Stomach (tissue), 9 donors: ENCODE results near the gene CENPP. TPM values are rescaled to one million over a fixed set of nuclear protein-coding genes. Genes with fewer than 3 reads are reported as not detected.
A peak's percentile ranks its signal among the peaks of the same experiment; 100 is the strongest.

Experiments used
- DNase-seq, 2 donors: peaks; one replicate each; pipeline versions ENCODE4 v3.0.0 to v3.0.0-alpha.2; 2013 to 2019
- H3K27ac ChIP-seq, 5 donors: fragments of 200-600 bp in 4 of 5; sonication (generic) in 4 of 5; one replicate each; pipeline ENCODE4 v1.5.1; 2013 to 2019; ENCODE audit warnings: mild to moderate bottlenecking in 1 of 5, moderate library complexity in 1 of 5
- H3K27me3 ChIP-seq, 3 donors: fragments of 200-600 bp; sonication (generic); one replicate each; pipeline ENCODE4 v1.5.1; 2017 to 2019; ENCODE audit warnings: mixed run types in 1 of 3
- H3K36me3 ChIP-seq, 4 donors: fragments of 200-600 bp; sonication (generic); 1 replicate in 3 of 4; 2 replicates in 1 of 4; pipeline ENCODE4 v1.5.1; 2016 to 2019
- H3K4me1 ChIP-seq, 4 donors: fragments of 200-600 bp; sonication (generic); one replicate each; pipeline ENCODE4 v1.5.1; 2016 to 2019
- H3K4me3 ChIP-seq, 4 donors: fragments of 200-600 bp; sonication (generic) in 3 of 4; one replicate each; pipeline ENCODE4 v1.5.1; 2016 to 2019; ENCODE audit warnings: mild to moderate bottlenecking in 1 of 4
- H3K9me3 ChIP-seq, 4 donors: fragments of 200-600 bp; sonication (generic); one replicate each; pipeline ENCODE4 v1.5.1; 2016 to 2019
- EP300 ChIP-seq: sonication (generic); formaldehyde crosslinking; IDR thresholded peaks from one replicate; pipeline ENCODE4 v1.6.1; 2017; ENCODE audit warnings: antibody characterized with exemption
- POLR2A ChIP-seq, 4 donors: fragments of 450-650 bp; IDR thresholded peaks; one replicate each; pipeline ENCODE4 v1.6.1; 2016; ENCODE audit warnings: antibody characterized with exemption in 4 of 4, control low read depth in 2 of 4, mild to moderate bottlenecking in 1 of 4, moderate library complexity in 1 of 4
- POLR2AphosphoS5 ChIP-seq, 3 donors: sonication (generic); formaldehyde crosslinking; IDR thresholded peaks; one replicate each; pipeline ENCODE4 v1.6.1; 2016; ENCODE audit warnings: antibody characterized with exemption in 3 of 3
- WGBS, 5 donors: extraction: QIAGEN DNeasy Blood & Tissue Kit in 3 of 5; methylation state at CpG; one replicate each; pipeline versions ENCODE4 v1.1.5 to v1.1.7; 2013 to 2018; 5-methylcytosine and 5-hydroxymethylcytosine counted together
- intact Hi-C: fragments of 100-400 bp; cut with DNase I; formaldehyde crosslinking; loops from one replicate; pipeline ENCODE4 v1.15.1; 2023; ENCODE audit warnings: low total_unique reads
- polyA plus RNA-seq, 3 donors: library from polyadenylated mRNA; stranded (reverse); fragments of 200-250 nt; gene quantifications; one replicate each; pipeline ENCODE4 v1.2.3, GENCODE V29; 2013
- total RNA-seq, 5 donors: library from RNA; depleted of rRNA; stranded (reverse); fragments of >200 nt; gene quantifications; one replicate each; pipeline versions ENCODE4 v1.1.0 to v1.2.3, GENCODE V29; 2014 to 2016
- TF ChIP-seq, protein P1 (sequence below), 7 experiments: fragments of 450-650 bp in 4 of 7; fragments of 200-600 bp in 3 of 7; sonication (generic) in 3 of 7; IDR thresholded peaks; one replicate each; pipeline ENCODE4 v1.5.1; 2016 to 2019; ENCODE audit warnings: antibody characterized with exemption in 7 of 7, control low read depth in 2 of 7, mild to moderate bottlenecking in 1 of 7
- donor health status: healthy with polysubstance abuse.
- donor health status: Bipolar disorder and iron deficiency.
- donor health status: healthy.

The CENPP gene
- total and polyA plus RNA-seq, 8 donors, result 1.3 to 37.9 (median 3.2) TPM

GRCh38 chr9:92293075-92293354 is 32.7 kb upstream of the CENPP start:
- no peaks in the 10 kb centered on the region for H3K9me3 ChIP-seq
- H3K36me3 ChIP-seq, result peaks cover 0 to 39% (median 27%) of the 10 kb centered on the region in 4 donors
- 0 to 2% (median 1%) methylated on average over 5 of the region's 5 CpGs for WGBS, 5 donors
- DNase-seq, result no peak
- peak overlapping the region; percentile 69 to 86 (median 72) for H3K4me3 ChIP-seq
- TF ChIP-seq EP300 (no peak), POLR2AphosphoS5 (IDR thresholded peaks at IDR 0.05) (no peak)
- TF ChIP-seq, protein P1, sequence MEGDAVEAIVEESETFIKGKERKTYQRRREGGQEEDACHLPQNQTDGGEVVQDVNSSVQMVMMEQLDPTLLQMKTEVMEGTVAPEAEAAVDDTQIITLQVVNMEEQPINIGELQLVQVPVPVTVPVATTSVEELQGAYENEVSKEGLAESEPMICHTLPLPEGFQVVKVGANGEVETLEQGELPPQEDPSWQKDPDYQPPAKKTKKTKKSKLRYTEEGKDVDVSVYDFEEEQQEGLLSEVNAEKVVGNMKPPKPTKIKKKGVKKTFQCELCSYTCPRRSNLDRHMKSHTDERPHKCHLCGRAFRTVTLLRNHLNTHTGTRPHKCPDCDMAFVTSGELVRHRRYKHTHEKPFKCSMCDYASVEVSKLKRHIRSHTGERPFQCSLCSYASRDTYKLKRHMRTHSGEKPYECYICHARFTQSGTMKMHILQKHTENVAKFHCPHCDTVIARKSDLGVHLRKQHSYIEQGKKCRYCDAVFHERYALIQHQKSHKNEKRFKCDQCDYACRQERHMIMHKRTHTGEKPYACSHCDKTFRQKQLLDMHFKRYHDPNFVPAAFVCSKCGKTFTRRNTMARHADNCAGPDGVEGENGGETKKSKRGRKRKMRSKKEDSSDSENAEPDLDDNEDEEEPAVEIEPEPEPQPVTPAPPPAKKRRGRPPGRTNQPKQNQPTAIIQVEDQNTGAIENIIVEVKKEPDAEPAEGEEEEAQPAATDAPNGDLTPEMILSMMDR (IDR thresholded peaks at IDR 0.05), result no peak
- intact Hi-C loops, result loop anchor here (10.0 kb wide), 1 partner anchor 158 kb away; no protein-coding TSS in a partner anchor
- H3K27ac ChIP-seq, result peak overlapping the region in 4 of 5 donors; percentile 83 to 88 (median 86)
- H3K4me1 ChIP-seq, result peaks cover 22 to 45% (median 39%) of the 10 kb centered on the region in 4 donors
- no peaks in the 10 kb centered on the region for H3K27me3 ChIP-seq

DNA sequence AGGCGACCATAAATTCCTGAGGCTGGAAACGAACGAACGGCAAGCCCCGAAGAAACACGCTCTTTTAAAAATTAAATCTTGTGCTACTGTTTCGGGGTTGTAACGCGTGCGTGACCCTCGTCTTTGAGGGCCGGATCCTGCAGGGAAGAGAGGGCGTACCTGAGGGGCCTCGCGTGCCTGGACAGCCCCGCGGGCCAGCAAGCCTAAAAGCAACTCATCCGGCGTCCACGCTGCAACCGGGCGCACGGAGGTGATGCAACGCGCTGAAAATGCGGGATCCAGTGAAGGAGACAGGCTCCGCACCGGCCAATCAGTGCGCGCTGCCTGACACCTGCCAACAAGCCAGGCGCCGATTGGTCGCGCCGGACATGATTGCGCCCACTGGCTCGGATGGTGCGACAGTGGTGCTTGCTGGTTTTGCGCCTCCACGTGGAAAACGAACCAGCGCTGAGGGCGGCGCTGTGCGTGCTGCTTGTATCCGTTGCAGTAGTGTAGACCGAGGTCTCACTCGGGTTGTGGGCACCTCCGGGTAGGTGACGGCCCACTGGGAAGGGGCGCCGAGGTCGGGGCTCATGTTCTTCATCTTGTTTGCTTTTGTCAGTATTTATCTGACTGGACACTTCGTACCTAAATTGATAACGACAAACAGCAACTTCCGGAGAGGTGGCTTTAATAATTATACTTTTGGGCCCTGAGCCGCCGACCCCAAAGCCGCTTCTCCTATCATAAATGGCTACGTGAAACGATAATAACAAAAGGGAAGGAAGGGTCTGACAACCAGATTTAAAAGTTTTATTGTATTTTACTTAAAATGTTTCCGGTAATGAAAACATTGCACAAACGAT is 32.1 kb upstream of the CENPP start, which contains the start of gene IARS1:
IARS1 (minus strand) TSS at position 246 of the 845 bp plus-strand sequence. CDS start 4,278 bp downstream, outside the sequence.
- TF ChIP-seq POLR2AphosphoS5 (IDR thresholded peaks at IDR 0.05), result peak; percentile 86 to 96 (median 93)
- peak in 2 of 4 donors; percentile 14 to 43 for TF ChIP-seq POLR2A (IDR thresholded peaks at IDR 0.05)
- TF ChIP-seq, protein P1 (IDR thresholded peaks at IDR 0.05), result peak in 3 of 7 experiments; percentile 8 to 21 (median 18)
- TF ChIP-seq EP300, result no peak
- intact Hi-C loops, result loop anchor here (10.0 kb wide), 1 partner anchor 159 kb away; no protein-coding TSS in a partner anchor
- peak; percentile 99 for DNase-seq
- WGBS, 5 donors, result 0 to 1% (median 0%) methylated on average over 38 to 63 of the region's 63 CpGs
- Histone ChIP-seq H3K4me1 (peaks cover 22 to 45% (median 39%) of the 10 kb centered on the region in 4 donors), H3K27ac (peak within 1 kb of the TSS; percentile 83 to 88 (median 87)), H3K9me3 (no peaks in the 10 kb centered on the region), H3K27me3 (no peaks in the 10 kb centered on the region), H3K36me3 (peaks cover 5 to 39% (median 27%) of the 10 kb centered on the region in 4 donors), H3K4me3 (peak within 1 kb of the TSS; percentile 69 to 86 (median 72))

- H3K36me3 ChIP-seq, result peaks cover 11 to 39% (median 28%) of the 10 kb centered on the region in 4 donors
- H3K4me3 ChIP-seq, result peak overlapping the region; percentile 69 to 86 (median 72)
- peak overlapping the region; percentile 83 to 88 (median 87) for H3K27ac ChIP-seq
- H3K4me1 ChIP-seq, result peaks cover 22 to 45% (median 39%) of the 10 kb centered on the region in 4 donors
- DNase-seq, result peak in 1 of 2 donors; percentile 31
- intact Hi-C loops, result loop anchor here (10.0 kb wide), 1 partner anchor 159 kb away; no protein-coding TSS in a partner anchor
- TF ChIP-seq POLR2AphosphoS5 (IDR thresholded peaks at IDR 0.05) (no peak), EP300 (no peak), POLR2A (IDR thresholded peaks at IDR 0.05) (no peak)
- TF ChIP-seq, protein P1 (IDR thresholded peaks at IDR 0.05), result no peak
- H3K9me3 ChIP-seq, result no peaks in the 10 kb centered on the region
- H3K27me3 ChIP-seq, result no peaks in the 10 kb centered on the region
- 11 to 22% (median 16%) methylated on average over 11 to 13 of the region's 13 CpGs for WGBS, 5 donors
Observed at GRCh38 chr9:92294297-92294676, 31.5 kb upstream of the CENPP start.

DNA sequence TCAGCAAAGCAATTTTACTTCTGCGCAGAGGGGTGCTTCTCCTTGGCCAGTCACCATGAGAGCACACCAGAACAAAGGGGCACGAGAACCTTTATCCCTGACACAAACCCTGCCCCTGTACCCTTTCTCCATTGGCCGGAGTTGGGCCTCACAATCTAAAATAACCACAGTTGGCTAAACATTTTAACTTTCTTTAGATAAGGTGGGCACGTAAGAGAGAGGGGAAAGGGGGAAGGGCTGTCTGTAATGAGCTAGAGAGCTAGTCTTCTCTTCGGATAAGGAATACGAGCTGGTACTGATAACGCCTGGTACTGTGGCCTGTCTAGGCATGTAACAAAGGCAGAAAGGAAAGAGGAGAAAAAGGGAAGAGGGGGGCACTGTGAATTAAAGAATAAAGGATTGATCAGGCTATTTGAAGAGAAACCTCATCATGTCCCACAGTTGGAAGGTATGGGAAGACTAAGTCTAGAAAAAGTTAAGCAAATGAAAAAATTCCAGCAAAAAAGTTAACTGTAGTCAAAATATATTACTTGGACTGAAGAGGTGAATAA is 30.4 kb upstream of the CENPP start:
- Histone ChIP-seq H3K27me3 (no peaks in the 10 kb centered on the region), H3K4me3 (no peak overlapping the region), H3K36me3 (peaks cover 14 to 40% (median 37%) of the 10 kb centered on the region in 4 donors), H3K4me1 (peaks cover 22 to 45% (median 39%) of the 10 kb centered on the region in 4 donors), H3K9me3 (no peaks in the 10 kb centered on the region), H3K27ac (peak overlapping the region in 4 of 5 donors; percentile 24 to 88 (median 84))
- peak in 1 of 3 donors; percentile 31 for TF ChIP-seq POLR2AphosphoS5 (IDR thresholded peaks at IDR 0.05)
- TF ChIP-seq EP300, result no peak
- intact Hi-C loops, result loop anchor here (10.0 kb wide), 1 partner anchor 161 kb away; no protein-coding TSS in a partner anchor
- 31 to 57% (median 35%) methylated on average over 7 of the region's 7 CpGs for WGBS, 5 donors
- DNase-seq, result peak; percentile 27 to 70
